ENCODE measurements around the gene PPP1R3C. TPM values are rescaled to one million over a fixed set of nuclear protein-coding genes. Genes with fewer than 3 reads are reported as not detected.

PPP1R3C gene
- total RNA-seq (ENCODE audit: low replicate concordance), result 6.4 and 6.6 TPM in 2 replicates

GRCh38 chr10:91632671-91633550 is at the start of gene PPP1R3C:
TSS of gene PPP1R3C (minus strand) at chr10:91633071. CDS start at chr10:91632969, 102 bp downstream.
- Mint-ChIP-seq H3K4me1 (peaks cover 14% of the 10 kb centered on the region), H3K36me3 (peaks cover 19% of the 10 kb centered on the region), H3K9me3 (no peaks in the 10 kb centered on the region), H3K27me3 (ENCODE audit: insufficient read depth, low read depth) (no peaks in the 10 kb centered on the region), H3K4me3 (peak within 1 kb of the TSS; percentile 87), H3K27ac (peak within 1 kb of the TSS; percentile 83)
- Histone ChIP-seq H3K27ac (no peak within 1 kb of the TSS), H3K9ac (no peak within 1 kb of the TSS), H3K4me2 (peak within 1 kb of the TSS; percentile 68), H3K4me3 (peak within 1 kb of the TSS; percentile 28), H2AFZ (replicated peaks) (peak within 1 kb of the TSS; percentile 87), H3F3A (ENCODE audit: low read depth) (peaks cover 10% of the 10 kb centered on the region), H3K27me3 (peaks cover 30% of the 10 kb centered on the region), H3K79me2 (ENCODE audit: low read depth) (no peaks in the 10 kb centered on the region), H3K9me3 (ENCODE audit: low read depth) (no peaks in the 10 kb centered on the region), H3K4me1 (no peaks in the 10 kb centered on the region), H3K36me3 (no peaks in the 10 kb centered on the region), H4K20me1 (ENCODE audit: low read depth) (no peaks in the 10 kb centered on the region)
- TF ChIP-seq, protein P1, sequence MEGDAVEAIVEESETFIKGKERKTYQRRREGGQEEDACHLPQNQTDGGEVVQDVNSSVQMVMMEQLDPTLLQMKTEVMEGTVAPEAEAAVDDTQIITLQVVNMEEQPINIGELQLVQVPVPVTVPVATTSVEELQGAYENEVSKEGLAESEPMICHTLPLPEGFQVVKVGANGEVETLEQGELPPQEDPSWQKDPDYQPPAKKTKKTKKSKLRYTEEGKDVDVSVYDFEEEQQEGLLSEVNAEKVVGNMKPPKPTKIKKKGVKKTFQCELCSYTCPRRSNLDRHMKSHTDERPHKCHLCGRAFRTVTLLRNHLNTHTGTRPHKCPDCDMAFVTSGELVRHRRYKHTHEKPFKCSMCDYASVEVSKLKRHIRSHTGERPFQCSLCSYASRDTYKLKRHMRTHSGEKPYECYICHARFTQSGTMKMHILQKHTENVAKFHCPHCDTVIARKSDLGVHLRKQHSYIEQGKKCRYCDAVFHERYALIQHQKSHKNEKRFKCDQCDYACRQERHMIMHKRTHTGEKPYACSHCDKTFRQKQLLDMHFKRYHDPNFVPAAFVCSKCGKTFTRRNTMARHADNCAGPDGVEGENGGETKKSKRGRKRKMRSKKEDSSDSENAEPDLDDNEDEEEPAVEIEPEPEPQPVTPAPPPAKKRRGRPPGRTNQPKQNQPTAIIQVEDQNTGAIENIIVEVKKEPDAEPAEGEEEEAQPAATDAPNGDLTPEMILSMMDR (IDR thresholded peaks at IDR 0.05), result peak; percentile 42
- TF ChIP-seq EZH2 (IDR thresholded peaks at IDR 0.05), result no peak
- no peak for TF ChIP-seq EZH2phosphoT487 (IDR thresholded peaks at IDR 0.05)
- DNase-seq (ENCODE audit: low spot score), result peak; percentile 87

- DNase-seq (ENCODE audit: low spot score), result no peak
- Histone ChIP-seq H3K27me3 (no peaks in the 10 kb centered on the region), H3K27ac (no peak overlapping the region), H4K20me1 (ENCODE audit: low read depth) (no peaks in the 10 kb centered on the region), H3F3A (ENCODE audit: low read depth) (peaks cover 12% of the 10 kb centered on the region), H3K79me2 (ENCODE audit: low read depth) (no peaks in the 10 kb centered on the region), H2AFZ (replicated peaks) (no peak overlapping the region), H3K9me3 (ENCODE audit: low read depth) (no peaks in the 10 kb centered on the region), H3K9ac (no peak overlapping the region), H3K4me1 (peaks cover 24% of the 10 kb centered on the region), H3K4me2 (no peak overlapping the region), H3K4me3 (no peak overlapping the region), H3K36me3 (no peaks in the 10 kb centered on the region)
- no peaks in the 10 kb centered on the region for H3K9me3 Mint-ChIP-seq
- H3K27me3 Mint-ChIP-seq (ENCODE audit: insufficient read depth, low read depth), result peaks cover 8% of the 10 kb centered on the region
- TF ChIP-seq, protein P1 (IDR thresholded peaks at IDR 0.05), result no peak
- no peak for TF ChIP-seq EZH2 (IDR thresholded peaks at IDR 0.05)
- no peak for TF ChIP-seq EZH2phosphoT487 (IDR thresholded peaks at IDR 0.05)
- no peak overlapping the region for H3K4me3 Mint-ChIP-seq
- no peaks in the 10 kb centered on the region for H3K36me3 Mint-ChIP-seq
- H3K27ac Mint-ChIP-seq, result no peak overlapping the region
- H3K4me1 Mint-ChIP-seq, result peaks cover 13% of the 10 kb centered on the region
These were observed 48.7 kb upstream of the PPP1R3C start for GRCh38 chr10:91681361-91682276.

- no peaks in the 10 kb centered on the region for H3K79me2 ChIP-seq (ENCODE audit: low read depth)
- no peak overlapping the region for H3K27ac ChIP-seq
- H3F3A ChIP-seq (ENCODE audit: low read depth), result peaks cover 12% of the 10 kb centered on the region
- H3K4me2 ChIP-seq, result no peak overlapping the region
- Mint-ChIP-seq H3K36me3 (no peaks in the 10 kb centered on the region), H3K27me3 (ENCODE audit: insufficient read depth, low read depth) (peaks cover 8% of the 10 kb centered on the region), H3K9me3 (no peaks in the 10 kb centered on the region), H3K4me3 (no peak overlapping the region), H3K4me1 (peaks cover 13% of the 10 kb centered on the region), H3K27ac (no peak overlapping the region)
- H3K9me3 ChIP-seq (ENCODE audit: low read depth), result no peaks in the 10 kb centered on the region
- no peaks in the 10 kb centered on the region for H3K27me3 ChIP-seq
- no peak overlapping the region for H3K4me3 ChIP-seq
- H3K36me3 ChIP-seq, result no peaks in the 10 kb centered on the region
- peaks cover 24% of the 10 kb centered on the region for H3K4me1 ChIP-seq
- no peaks in the 10 kb centered on the region for H4K20me1 ChIP-seq (ENCODE audit: low read depth)
- H2AFZ ChIP-seq (replicated peaks), result no peak overlapping the region
- H3K9ac ChIP-seq, result no peak overlapping the region
- no peak for DNase-seq (ENCODE audit: low spot score)
- TF ChIP-seq EZH2 (IDR thresholded peaks at IDR 0.05) (no peak), EZH2phosphoT487 (IDR thresholded peaks at IDR 0.05) (no peak)
- TF ChIP-seq, protein P1 (IDR thresholded peaks at IDR 0.05), result no peak
These were observed 47.6 kb upstream of the PPP1R3C start for GRCh38 chr10:91680487-91680886.
